NCI-H345 (cell line): Measurements from ENCODE around the gene CEP126.

ENCODE experiments used
- DNase-seq: peaks from one replicate; lab custom pipeline; 2025; lab: John Stamatoyannopoulos, UW

CEP126 gene

DNA sequence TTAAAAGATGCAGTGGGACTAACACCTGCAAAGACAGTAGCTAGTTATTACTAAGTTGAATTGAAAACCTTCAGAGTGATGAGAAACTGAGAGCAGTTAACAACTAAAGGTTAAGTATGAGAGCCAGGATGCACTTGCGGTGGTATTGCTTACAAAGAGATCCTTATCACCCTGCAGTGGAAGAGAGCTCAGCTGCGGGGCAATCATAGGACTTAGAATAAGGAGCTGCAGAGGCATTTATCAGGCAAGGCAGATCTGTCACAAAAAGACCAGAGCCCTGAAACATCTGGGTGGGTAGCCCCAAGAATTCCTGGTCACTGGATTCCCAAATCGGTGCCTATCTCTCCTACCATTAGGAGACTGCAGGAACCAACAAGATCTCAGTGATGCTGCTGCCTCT lies 98.1 kb downstream of the CEP126 start:
- no peak for DNase-seq

GRCh38 chr11:102014756-102015155 lies 99.9 kb downstream of the CEP126 start:
- no peak for DNase-seq

GRCh38 chr11:102017026-102017425 lies 102.2 kb downstream of the CEP126 start:
- DNase-seq: no peak

DNA sequence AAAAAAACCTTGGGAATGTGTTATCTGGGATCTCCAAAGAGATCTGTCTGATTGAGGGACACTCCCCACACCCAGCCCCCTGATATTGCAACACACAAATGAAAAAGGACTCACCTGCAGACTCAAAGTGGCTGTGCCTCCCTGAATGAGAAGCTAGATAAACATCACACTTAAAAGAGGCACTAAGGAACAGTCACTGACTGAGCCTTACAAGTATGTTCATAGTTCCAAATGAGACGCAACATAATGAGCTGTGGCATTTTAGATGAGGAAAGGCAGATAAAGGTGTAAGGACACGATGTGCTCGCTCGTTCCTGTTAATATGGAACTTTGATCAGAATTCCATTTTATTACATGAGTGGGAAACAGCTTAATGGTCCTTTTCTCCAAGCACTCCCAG lies 111.4 kb downstream of the CEP126 start:
- no peak for DNase-seq

DNA sequence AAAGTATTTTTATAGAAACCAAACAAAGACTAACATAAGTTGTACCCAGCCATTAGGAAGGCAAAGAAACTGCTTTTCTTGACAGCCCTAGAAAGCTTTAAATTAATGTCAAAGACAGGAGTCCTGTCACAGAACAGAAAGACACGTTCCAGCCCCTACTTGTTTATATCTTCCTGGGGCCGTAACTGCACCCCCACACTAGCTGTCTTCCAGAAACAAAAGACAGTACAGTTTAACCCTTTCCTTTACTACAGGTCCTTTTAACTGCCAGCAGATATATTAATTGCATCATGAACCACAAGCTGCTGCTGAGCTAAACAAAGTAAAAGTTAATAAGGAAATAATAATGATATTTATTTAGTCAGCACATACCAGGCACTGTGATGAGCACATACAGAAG lies 112.1 kb downstream of the CEP126 start:
- DNase-seq: no peak

GRCh38 chr11:102036757-102037156 lies 121.9 kb downstream of the CEP126 start:
- no peak for DNase-seq

GRCh38 chr11:102046841-102047240 lies 132.0 kb downstream of the CEP126 start:
- DNase-seq: no peak

DNA sequence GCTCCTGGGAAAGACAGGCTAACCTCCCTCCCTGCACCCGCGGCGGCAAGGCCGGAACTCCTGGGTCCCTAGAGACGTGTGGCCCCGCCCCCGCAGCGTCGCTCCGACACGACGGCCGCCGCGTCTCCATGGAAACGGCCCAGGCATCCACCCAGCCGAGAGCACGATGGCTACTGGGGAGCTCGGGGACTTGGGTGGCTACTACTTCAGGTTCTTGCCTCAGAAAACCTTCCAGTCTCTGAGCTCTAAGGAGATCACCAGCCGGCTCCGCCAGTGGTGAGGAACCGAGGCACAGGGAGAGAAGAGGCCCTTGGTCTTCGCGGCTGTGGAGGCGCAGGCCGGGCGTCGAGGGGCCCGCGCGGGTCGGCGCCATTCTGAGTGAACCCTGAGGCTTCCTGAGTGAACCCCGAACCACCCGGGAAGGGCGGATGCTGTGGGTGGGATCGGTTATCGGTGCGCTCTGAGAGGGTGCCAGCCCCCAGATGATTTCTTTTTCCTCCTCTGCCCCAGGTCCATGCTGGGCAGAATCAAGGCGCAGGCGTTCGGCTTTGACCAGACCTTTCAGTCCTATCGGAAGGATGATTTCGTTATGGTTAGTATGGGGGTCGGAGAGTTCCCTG lies 132.6 kb downstream of the CEP126 start, which contains the start of gene CFAP300:
TSS of gene CFAP300 (plus strand) at position 133 of the 620 bp plus-strand sequence. CDS start at position 167, 34 bp downstream.
- DNase-seq: peak; percentile 93
